Measurements from ENCODE around the gene C1QB. TPM values are rescaled to one million over a fixed set of nuclear protein-coding genes. Genes with fewer than 3 reads are reported as not detected.

The C1QB gene
- total RNA-seq, 2 donors from 2014 or later: 73.9 to 85.4 TPM

GRCh38 chr1:22676916-22677583, 24.0 kb downstream of the C1QB start:
- 52% methylated on average over 22 to 37 of the region's 37 CpGs for WGBS, 2 donors
- intact Hi-C loops (cut with DNase I): no loop called here
- H3K27ac ChIP-seq: no peak overlapping the region
- ATAC-seq (no peak), DNase-seq (no peak)
- no peaks in the 10 kb centered on the region for H3K36me3 ChIP-seq (replicated peaks in 1 of 2; ENCODE audit: insufficient read depth in 1 of 2, low read depth in 2 of 2)
- TF ChIP-seq CTCF (IDR thresholded peaks at IDR 0.05): no peak
- no peaks in the 10 kb centered on the region for H3K27me3 ChIP-seq
- no peaks in the 10 kb centered on the region for H3K4me1 ChIP-seq
- no peak overlapping the region for H3K4me3 ChIP-seq
- no peaks in the 10 kb centered on the region for H3K9me3 ChIP-seq

DNA sequence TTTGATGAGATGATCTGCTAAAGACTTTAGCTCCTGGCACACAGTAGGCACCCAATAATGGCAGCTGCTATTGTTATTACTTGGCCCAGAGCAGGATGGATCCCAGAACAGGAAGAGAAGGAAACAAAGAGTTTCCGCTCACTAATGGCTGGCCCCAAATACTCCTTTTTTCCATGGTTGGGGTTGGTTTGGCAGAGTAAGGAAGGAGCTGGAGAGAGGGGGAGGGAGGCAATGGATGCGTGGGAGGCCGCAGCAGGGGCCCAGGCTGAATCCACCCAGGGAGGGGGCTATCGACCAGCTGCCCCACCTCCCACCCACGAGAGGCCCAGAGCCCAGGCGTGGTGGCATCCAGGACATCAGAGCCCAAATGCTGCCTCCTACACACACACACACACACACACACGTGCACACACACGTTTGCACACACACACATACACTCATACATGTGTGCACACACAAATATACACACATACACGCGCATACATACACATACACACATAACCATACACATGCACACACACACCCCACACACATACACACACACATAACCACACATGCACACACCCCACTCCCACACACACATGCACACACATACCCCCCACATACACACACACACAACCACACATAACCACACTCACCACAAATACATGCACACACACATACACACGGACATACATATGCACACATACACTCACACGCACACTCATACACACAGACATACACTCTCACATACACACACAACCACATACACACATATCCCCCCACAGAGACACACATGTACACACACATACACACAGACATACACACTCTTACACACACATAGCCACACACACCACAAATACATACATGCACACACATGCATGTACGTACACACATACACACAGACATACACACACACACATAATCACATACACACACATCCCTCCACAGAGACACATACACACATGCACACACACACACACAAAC, 25.2 kb downstream of the C1QB start:
- no peak overlapping the region for H3K27ac ChIP-seq
- intact Hi-C loops (cut with DNase I): no loop called here
- ATAC-seq (no peak), DNase-seq (no peak)
- no peaks in the 10 kb centered on the region for H3K27me3 ChIP-seq
- H3K36me3 ChIP-seq (replicated peaks in 1 of 2; ENCODE audit: insufficient read depth in 1 of 2, low read depth in 2 of 2): no peaks in the 10 kb centered on the region
- 74 to 78% methylated on average over 13 of the region's 13 CpGs for WGBS, 2 donors
- TF ChIP-seq CTCF (IDR thresholded peaks at IDR 0.05): no peak
- no peak for TF ChIP-seq POLR2A (IDR thresholded peaks at IDR 0.05)
- H3K4me3 ChIP-seq: no peak overlapping the region
- no peaks in the 10 kb centered on the region for H3K4me1 ChIP-seq
- no peaks in the 10 kb centered on the region for H3K9me3 ChIP-seq

DNA sequence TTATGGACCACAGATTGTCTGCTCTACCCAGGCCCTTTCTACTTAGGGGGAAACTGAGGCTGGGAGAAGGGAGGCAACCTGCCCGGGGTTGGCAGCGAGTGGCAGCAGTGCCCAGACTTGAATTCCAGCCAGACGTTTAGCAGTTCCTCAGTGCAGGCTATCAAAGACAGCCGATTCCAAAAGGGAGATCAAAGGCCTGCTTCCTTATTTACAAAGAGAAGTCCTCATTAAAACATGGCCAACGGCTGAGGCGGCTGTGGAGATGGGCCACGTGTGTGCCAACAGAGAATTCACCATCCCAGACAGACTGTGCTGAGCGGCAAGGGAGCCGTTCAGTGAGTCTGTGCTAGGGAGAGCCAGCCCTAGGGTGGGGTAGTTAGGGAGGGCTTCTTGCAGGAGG, 27.7 kb downstream of the C1QB start:
- H3K9me3 ChIP-seq: no peaks in the 10 kb centered on the region
- H3K27me3 ChIP-seq: no peaks in the 10 kb centered on the region
- no peak for TF ChIP-seq POLR2A (IDR thresholded peaks at IDR 0.05)
- TF ChIP-seq CTCF (IDR thresholded peaks at IDR 0.05): no peak
- no peak overlapping the region for H3K27ac ChIP-seq
- no peaks in the 10 kb centered on the region for H3K36me3 ChIP-seq (replicated peaks in 1 of 2; ENCODE audit: insufficient read depth in 1 of 2, low read depth in 2 of 2)
- H3K4me1 ChIP-seq: no peaks in the 10 kb centered on the region
- H3K4me3 ChIP-seq: no peak overlapping the region
- intact Hi-C loops (cut with DNase I): no loop called here
- no peak for ATAC-seq
- no peak for DNase-seq
- WGBS, 2 donors: 57 to 69% methylated on average over 6 to 9 of the region's 9 CpGs

DNA sequence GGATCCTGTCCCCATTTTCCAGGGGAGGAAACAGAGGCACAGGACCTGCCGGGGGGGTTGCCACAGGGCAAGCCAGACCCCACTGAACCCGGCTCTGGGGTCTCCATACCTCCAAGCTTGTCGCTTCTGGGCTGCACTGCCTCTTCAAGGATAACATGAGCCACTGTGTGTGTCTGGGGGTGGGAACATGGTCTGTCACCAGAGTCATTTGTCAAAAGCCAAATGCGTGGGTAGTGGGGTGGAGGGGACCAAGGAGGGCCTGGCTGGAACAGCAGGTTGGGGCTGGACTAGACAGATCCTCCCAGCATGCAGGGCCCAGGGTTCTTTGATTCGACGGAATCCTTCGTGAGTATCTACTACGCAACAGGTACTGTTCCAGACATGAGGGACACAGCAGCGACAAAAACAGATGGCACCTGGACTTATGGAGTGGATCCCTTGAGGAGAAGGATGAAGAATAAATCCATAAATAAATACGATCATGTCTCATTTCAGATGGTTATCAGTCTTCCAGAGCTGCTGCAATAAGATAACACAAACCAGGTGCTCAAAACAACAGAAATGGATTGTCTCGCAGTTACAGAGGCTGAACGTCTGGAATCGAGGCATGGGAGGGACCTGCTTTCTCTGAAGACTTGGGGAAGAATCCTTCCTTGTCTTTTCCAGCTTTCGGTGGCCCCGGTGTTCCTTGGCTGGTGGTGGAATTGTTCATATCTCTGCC, 28.7 kb downstream of the C1QB start:
- DNase-seq (no peak), ATAC-seq (no peak)
- H3K9me3 ChIP-seq: no peaks in the 10 kb centered on the region
- H3K4me3 ChIP-seq: no peak overlapping the region
- no peaks in the 10 kb centered on the region for H3K36me3 ChIP-seq (replicated peaks in 1 of 2; ENCODE audit: insufficient read depth in 1 of 2, low read depth in 2 of 2)
- 62 to 75% methylated on average over 13 to 15 of the region's 15 CpGs for WGBS, 2 donors
- H3K4me1 ChIP-seq: no peaks in the 10 kb centered on the region
- intact Hi-C loops (cut with DNase I): no loop called here
- no peak overlapping the region for H3K27ac ChIP-seq
- no peak for TF ChIP-seq POLR2A (IDR thresholded peaks at IDR 0.05)
- no peak for TF ChIP-seq CTCF (IDR thresholded peaks at IDR 0.05)
- no peaks in the 10 kb centered on the region for H3K27me3 ChIP-seq

All from body of pancreas (tissue), 4 donors.